Smooth muscle cell (in vitro differentiated cells): ENCODE measurements around the gene HELZ2. TPM values are rescaled to one million over a fixed set of nuclear protein-coding genes. Genes with fewer than 3 reads are reported as not detected.

Experiments
- DNase-seq: peaks from one replicate; lab custom pipeline; 2025; ENCODE audit not compliant: unreplicated experiment; lab: John Stamatoyannopoulos, UW
- H2AFZ ChIP-seq: fragments of 200-600 bp; sonication (generic); 2 replicates; pipeline ENCODE4 v1.6.0; 2016; ENCODE audit warnings: antibody characterized with exemption, low read depth, mild to moderate bottlenecking
- H3F3A ChIP-seq: fragments of 200-600 bp; sonication (generic); 2 replicates; pipeline ENCODE4 v1.6.0; 2017; ENCODE audit warnings: antibody characterized with exemption, low read depth
- H3K27ac ChIP-seq: fragments of 200-600 bp; sonication (generic); 2 replicates; pipeline ENCODE4 v1.5.1; 2016; ENCODE audit warnings: low read depth, mild to moderate bottlenecking
- H3K27me3 ChIP-seq: fragments of 200-600 bp; sonication (generic); 2 replicates; pipeline ENCODE4 v1.6.1; 2016; ENCODE audit warnings: low read depth, mild to moderate bottlenecking
- H3K36me3 ChIP-seq: fragments of 200-600 bp; sonication (generic); 2 replicates; pipeline ENCODE4 v1.5.1; 2016; ENCODE audit warnings: low read depth
- H3K4me1 ChIP-seq: fragments of 200-600 bp; sonication (generic); 2 replicates; pipeline ENCODE4 v1.5.1; 2016; ENCODE audit warnings: low read depth
- H3K4me2 ChIP-seq: fragments of 200-600 bp; sonication (generic); 2 replicates; pipeline ENCODE4 v1.6.0; 2016; ENCODE audit warnings: mild to moderate bottlenecking
- H3K4me3 ChIP-seq: fragments of 200-600 bp; sonication (generic); 2 replicates; pipeline ENCODE4 v1.5.1; 2016; ENCODE audit warnings: mild to moderate bottlenecking
- H3K79me2 ChIP-seq: fragments of 200-600 bp; sonication (generic); 2 replicates; pipeline ENCODE4 v1.6.0; 2016; ENCODE audit warnings: low read depth, mild to moderate bottlenecking
- H3K9ac ChIP-seq: fragments of 200-600 bp; sonication (generic); 2 replicates; pipeline ENCODE4 v1.6.0; 2016; ENCODE audit warnings: low read depth
- H3K9me3 ChIP-seq: fragments of 200-600 bp; sonication (generic); replicated peaks from 2 replicates; pipeline ENCODE4 v1.5.1; 2016; ENCODE audit warnings: low read depth
- H4K20me1 ChIP-seq: fragments of 200-600 bp; sonication (generic); 2 replicates; pipeline ENCODE4 v1.6.0; 2016; ENCODE audit warnings: low read depth
- WGBS: methylation state at CpG from one replicate; pipeline ENCODE4 v1.1.7; 2016; ENCODE audit warnings: low lambda C conversion rate; 5-methylcytosine and 5-hydroxymethylcytosine counted together
- polyA plus RNA-seq: library from polyadenylated mRNA; unstranded; fragments of >200 nt; fragmentation: Nextera tagmentation; extraction: Ambion mirVana; gene quantifications from 2 replicates; pipeline ENCODE4 v1.2.1, GENCODE V29; 2016
- total RNA-seq: library from RNA; depleted of rRNA; stranded (reverse); fragments of >200 nt; gene quantifications from 2 replicates; pipeline ENCODE4 v1.2.3, GENCODE V29; 2014
- TF ChIP-seq, protein P1 (sequence below): fragments of 200-600 bp; sonication (generic); IDR thresholded peaks from 2 replicates; pipeline ENCODE4 v1.5.1; 2017; ENCODE audit warnings: borderline replicate concordance, mild to moderate bottlenecking, antibody characterized with exemption; ENCODE audit not compliant: insufficient read depth, poor library complexity, severe bottlenecking

HELZ2 gene
- total and polyA plus RNA-seq, 2 experiments from 2014 or later: 3.0 to 13.8 TPM

DNA sequence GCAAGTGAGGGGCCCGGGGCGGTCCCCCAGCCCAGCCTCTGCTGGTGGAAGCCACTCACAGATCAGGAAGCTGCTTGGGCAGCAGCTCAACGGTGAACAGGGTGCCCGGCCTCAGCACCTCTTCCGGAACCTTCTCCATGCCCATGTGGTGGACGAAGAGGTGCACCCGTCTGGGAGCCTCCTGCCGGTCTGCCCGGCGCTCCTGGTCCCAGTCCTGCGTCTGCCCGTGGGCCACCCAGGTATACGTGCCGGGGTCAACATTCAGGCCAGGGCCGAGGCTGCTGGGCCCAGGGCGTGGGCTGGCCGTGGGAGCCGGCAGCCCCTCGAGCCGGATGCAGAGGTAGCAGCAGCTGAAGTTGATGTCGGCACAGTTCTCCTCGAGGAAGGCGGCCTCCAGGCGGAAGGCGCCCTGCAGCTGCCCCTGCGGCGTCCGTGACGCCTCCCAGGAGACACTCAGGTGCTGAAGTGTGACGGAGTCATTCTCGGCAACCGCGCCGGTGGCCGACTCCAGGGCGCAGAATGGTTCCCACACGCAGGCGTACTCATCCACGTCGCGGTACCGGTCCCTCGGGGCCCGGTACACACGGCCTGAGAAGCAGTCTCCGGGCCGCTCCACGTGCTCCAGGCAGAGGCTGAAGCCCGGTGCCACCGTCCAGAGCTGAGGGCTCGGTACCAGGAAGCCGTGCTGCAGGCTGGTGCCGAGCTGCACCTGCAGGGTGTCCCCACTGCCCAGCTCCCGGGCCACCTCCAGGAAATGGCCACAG, 11.4 kb downstream of the HELZ2 start:
- Histone ChIP-seq H3K27me3 (no peaks in the 10 kb centered on the region), H3K36me3 (no peaks in the 10 kb centered on the region), H3K4me2 (no peak overlapping the region), H3F3A (no peaks in the 10 kb centered on the region), H3K4me1 (no peaks in the 10 kb centered on the region), H4K20me1 (no peaks in the 10 kb centered on the region), H3K27ac (no peak overlapping the region), H2AFZ (no peak overlapping the region), H3K79me2 (no peaks in the 10 kb centered on the region), H3K4me3 (no peak overlapping the region), H3K9me3 (no peaks in the 10 kb centered on the region), H3K9ac (no peak overlapping the region)
- WGBS: 97% methylated on average over 44 of the region's 54 CpGs
- no peak for DNase-seq
- TF ChIP-seq, protein P1, sequence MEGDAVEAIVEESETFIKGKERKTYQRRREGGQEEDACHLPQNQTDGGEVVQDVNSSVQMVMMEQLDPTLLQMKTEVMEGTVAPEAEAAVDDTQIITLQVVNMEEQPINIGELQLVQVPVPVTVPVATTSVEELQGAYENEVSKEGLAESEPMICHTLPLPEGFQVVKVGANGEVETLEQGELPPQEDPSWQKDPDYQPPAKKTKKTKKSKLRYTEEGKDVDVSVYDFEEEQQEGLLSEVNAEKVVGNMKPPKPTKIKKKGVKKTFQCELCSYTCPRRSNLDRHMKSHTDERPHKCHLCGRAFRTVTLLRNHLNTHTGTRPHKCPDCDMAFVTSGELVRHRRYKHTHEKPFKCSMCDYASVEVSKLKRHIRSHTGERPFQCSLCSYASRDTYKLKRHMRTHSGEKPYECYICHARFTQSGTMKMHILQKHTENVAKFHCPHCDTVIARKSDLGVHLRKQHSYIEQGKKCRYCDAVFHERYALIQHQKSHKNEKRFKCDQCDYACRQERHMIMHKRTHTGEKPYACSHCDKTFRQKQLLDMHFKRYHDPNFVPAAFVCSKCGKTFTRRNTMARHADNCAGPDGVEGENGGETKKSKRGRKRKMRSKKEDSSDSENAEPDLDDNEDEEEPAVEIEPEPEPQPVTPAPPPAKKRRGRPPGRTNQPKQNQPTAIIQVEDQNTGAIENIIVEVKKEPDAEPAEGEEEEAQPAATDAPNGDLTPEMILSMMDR: no peak

DNA sequence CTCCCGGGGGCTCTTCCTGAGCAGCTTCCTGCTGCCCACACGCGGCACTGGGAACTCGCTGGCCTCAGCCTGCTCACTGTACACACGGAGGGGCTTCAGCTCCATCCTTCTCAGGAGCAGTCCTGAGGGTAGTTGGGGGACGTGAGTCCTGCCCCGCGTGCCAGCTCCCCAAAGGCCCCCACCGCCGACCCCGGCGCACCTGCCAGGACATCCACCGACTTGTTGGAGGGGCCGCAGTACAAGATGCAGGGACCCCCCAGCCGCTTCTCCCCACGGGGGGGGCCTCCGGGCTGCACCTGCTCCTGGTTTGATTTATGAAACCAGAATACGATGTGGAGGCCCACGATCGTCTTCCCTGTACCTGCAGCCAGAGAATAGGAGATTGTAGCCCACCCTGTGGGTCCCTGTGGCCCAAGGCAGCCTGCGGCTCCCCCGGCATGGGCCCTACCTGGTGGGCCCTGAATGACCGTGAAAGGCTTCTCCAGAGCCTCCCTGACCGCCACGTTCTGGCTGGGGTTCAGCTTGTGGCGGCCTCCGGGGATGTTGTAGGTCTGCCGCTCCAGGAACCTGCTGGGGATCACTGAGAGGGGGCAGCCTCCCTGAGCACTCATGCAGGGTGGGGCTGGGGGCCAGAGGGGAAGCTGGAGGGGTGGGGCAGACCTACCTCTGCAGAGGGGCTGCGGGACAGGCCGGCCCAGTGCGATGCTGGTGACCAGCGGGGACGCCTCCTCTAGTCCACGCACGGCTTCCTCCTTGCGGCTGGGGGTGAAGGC, 12.2 kb downstream of the HELZ2 start:
- H3K79me2 ChIP-seq: no peaks in the 10 kb centered on the region
- H2AFZ ChIP-seq: no peak overlapping the region
- TF ChIP-seq, protein P1: no peak
- no peaks in the 10 kb centered on the region for H3K9me3 ChIP-seq
- H3K4me3 ChIP-seq: no peak overlapping the region
- H3K4me2 ChIP-seq: no peak overlapping the region
- H4K20me1 ChIP-seq: no peaks in the 10 kb centered on the region
- no peaks in the 10 kb centered on the region for H3F3A ChIP-seq
- WGBS: 96% methylated on average over 34 of the region's 36 CpGs
- H3K9ac ChIP-seq: no peak overlapping the region
- no peaks in the 10 kb centered on the region for H3K27me3 ChIP-seq
- H3K4me1 ChIP-seq: no peaks in the 10 kb centered on the region
- H3K36me3 ChIP-seq: no peaks in the 10 kb centered on the region
- no peak overlapping the region for H3K27ac ChIP-seq
- DNase-seq: no peak

DNA sequence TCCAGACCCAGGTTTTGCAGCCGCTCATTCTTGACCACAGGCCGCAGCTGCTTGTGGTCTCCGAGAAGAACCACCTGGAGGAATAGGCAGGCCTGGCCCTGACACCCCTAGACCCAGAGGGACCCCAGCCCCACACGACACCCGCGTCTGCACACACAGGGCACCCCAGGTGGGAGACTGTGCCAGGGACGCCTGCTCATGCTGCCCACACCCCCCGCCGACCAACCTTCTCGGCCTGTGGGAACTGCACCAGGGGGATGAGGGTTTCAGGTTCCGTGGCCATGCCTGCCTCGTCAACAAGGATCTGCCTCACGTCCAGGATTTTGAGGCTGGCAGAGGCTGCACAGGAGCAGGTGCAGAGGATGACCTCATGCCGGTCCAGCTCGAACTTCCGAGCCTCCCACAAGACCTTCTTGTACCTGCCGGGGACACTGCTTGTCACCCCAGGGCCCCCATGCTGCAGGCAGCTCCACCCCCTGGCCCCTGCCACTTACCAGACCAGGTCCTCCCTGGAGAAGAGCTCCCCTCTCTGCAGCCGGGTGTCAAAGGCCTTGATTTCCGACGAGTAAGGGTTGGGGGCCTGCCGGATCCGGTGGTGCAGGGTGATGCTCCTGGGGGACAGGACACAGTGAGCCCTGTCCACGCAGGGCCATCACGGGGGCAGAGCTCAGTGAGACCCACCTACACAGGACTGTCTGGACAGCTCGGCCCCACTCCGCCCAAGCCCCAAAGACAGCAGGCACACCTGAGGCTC, 13.0 kb downstream of the HELZ2 start:
- no peak overlapping the region for H3K27ac ChIP-seq
- no peak overlapping the region for H3K4me2 ChIP-seq
- WGBS: 95% methylated on average over 23 of the region's 26 CpGs
- H3K27me3 ChIP-seq: no peaks in the 10 kb centered on the region
- DNase-seq: no peak
- H3K79me2 ChIP-seq: no peaks in the 10 kb centered on the region
- H4K20me1 ChIP-seq: no peaks in the 10 kb centered on the region
- no peaks in the 10 kb centered on the region for H3K9me3 ChIP-seq
- no peaks in the 10 kb centered on the region for H3K36me3 ChIP-seq
- TF ChIP-seq, protein P1: no peak
- H3K4me3 ChIP-seq: no peak overlapping the region
- no peak overlapping the region for H3K9ac ChIP-seq
- H3K4me1 ChIP-seq: no peaks in the 10 kb centered on the region
- no peak overlapping the region for H2AFZ ChIP-seq
- H3F3A ChIP-seq: no peaks in the 10 kb centered on the region
